ENCODE results near the gene PCCA.

- TF ChIP-seq GATA3 (IDR thresholded peaks at IDR 0.05; ENCODE audit: low read depth, low read length) (no peak), GATA2 (IDR thresholded peaks at IDR 0.05; ENCODE audit: low read depth, low read length) (no peak)
Measured at GRCh38 chr13:100363874-100364273, 275.0 kb downstream of the PCCA start.

All from SH-SY5Y (cell line).